ENCODE results near the gene WDR73.

- no peak for TF ChIP-seq CTCF (conservative IDR thresholded peaks at IDR 0.05; ENCODE audit: low read depth, low read length)
- no peak for TF ChIP-seq EZH2phosphoT487 (IDR thresholded peaks at IDR 0.05; ENCODE audit: borderline replicate concordance, low read length)
- no peak for TF ChIP-seq EZH2 (IDR thresholded peaks at IDR 0.05; ENCODE audit: low read length, unreplicated experiment)
These were observed 63.7 kb downstream of the WDR73 start for GRCh38 chr15:84590406-84590805.

All from PC-3 (cell line).